K562 (cell line): Measurements from ENCODE around the gene NAXD. TPM values are rescaled to one million over a fixed set of nuclear protein-coding genes. Genes with fewer than 3 reads are reported as not detected.

ENCODE experiments used
- ATAC-seq: fragments of 200-7000 bp; cut with Tn5 transposase; 3 replicates; pipeline ENCODE4 v1.9.1; 2020; ENCODE audit warnings: moderate library complexity
- BruUV-seq: library from RNA; stranded (reverse); fragments of 400-500 nt; replicated peaks from 2 replicates; lab custom pipeline; 2021; lab: Mats Ljungman, UMichigan
- CTCF ChIA-PET: fragments of 300-600 bp; formaldehyde crosslinking; extraction: SDS; loops from one replicate; lab custom pipeline; 2021; ENCODE audit warnings: low intra/inter-chr PET ratio; lab: Yijun Ruan, JAX
- POLR2A ChIA-PET: fragments of 300-600, 350-650 bp; sonication (Branson Sonifier 250); formaldehyde crosslinking; extraction: SDS; loops from one replicate; lab custom pipeline; 2021; ENCODE audit warnings: antibody characterized with exemption, inconsistent platforms; lab: Yijun Ruan, JAX
- DNase-seq, 4 experiments: peaks; one replicate each; pipeline versions ENCODE4 v3.0.0 to v3.0.0-alpha.2; 2011 to 2018; ENCODE audit warnings: low spot score in 3 of 4, mixed read lengths in 3 of 4; ENCODE audit errors: extremely low read depth in 1 of 4
- FAIRE-seq: peaks from 2 replicates; lab custom pipeline; 2011; peaks lifted over from hg19 to GRCh38; lab: Jason Lieb, UNC
- H2AFZ ChIP-seq: 2 replicates; pipeline ENCODE4 v1.6.0; 2011; ENCODE audit warnings: low read depth, low read length, control low read depth, inconsistent platforms
- H3K27ac ChIP-seq: fragments of 200-600 bp; 3 replicates; pipeline ENCODE4 v1.8.0; 2011; ENCODE audit warnings: low read depth, mild to moderate bottlenecking, control low read depth, inconsistent platforms, low read length, moderate library complexity, mixed read lengths; ENCODE audit errors: extremely low read depth
- H3K27me3 ChIP-seq, 2 experiments: fragments of 300-600 bp in 1 of 2; 2 replicates in 1 of 2; 3 replicates in 1 of 2; pipeline versions ENCODE4 v1.6.0 to v1.8.0; 2011; ENCODE audit warnings: inconsistent platforms in 2 of 2, low read length in 2 of 2, mild to moderate bottlenecking in 1 of 2, mixed read lengths in 1 of 2, moderate library complexity in 1 of 2; ENCODE audit not compliant: control insufficient read depth in 2 of 2, insufficient read depth in 2 of 2
- H3K36me3 ChIP-seq: fragments of 300-600 bp; 3 replicates; pipeline ENCODE4 v1.8.0; 2011; ENCODE audit warnings: mild to moderate bottlenecking, low read length, inconsistent platforms; ENCODE audit not compliant: control insufficient read depth, insufficient read depth
- H3K4me1 ChIP-seq, 2 experiments: fragments of 200-600 bp in 1 of 2; replicated peaks in 1 of 2; 2 replicates in 1 of 2; 3 replicates in 1 of 2; pipeline versions ENCODE4 v1.5.1 to v1.8.0; 2011; ENCODE audit warnings: inconsistent platforms in 2 of 2, low read length in 2 of 2, mild to moderate bottlenecking in 1 of 2, mixed read lengths in 1 of 2, moderate library complexity in 1 of 2; ENCODE audit not compliant: control insufficient read depth in 2 of 2, insufficient read depth in 2 of 2
- H3K4me2 ChIP-seq: 2 replicates; pipeline ENCODE4 v1.6.1; 2011; ENCODE audit warnings: low read length, control low read depth, inconsistent platforms, mixed read lengths; ENCODE audit not compliant: insufficient read depth
- H3K4me3 ChIP-seq: fragments of 200-600 bp; sonication (generic), shearing (Covaris generic); 2 replicates; pipeline ENCODE4 v1.5.1; 2016; ENCODE audit warnings: control low read depth, inconsistent platforms
- H3K79me2 ChIP-seq: fragments of 200-600 bp; 3 replicates; pipeline ENCODE4 v1.8.0; 2011; ENCODE audit warnings: low read length, inconsistent platforms; ENCODE audit not compliant: control insufficient read depth, insufficient read depth
- H3K9ac ChIP-seq, 2 experiments: 2 replicates each; pipeline versions ENCODE4 v1.6.0 to v1.6.1; 2011; ENCODE audit warnings: low read depth in 2 of 2, low read length in 2 of 2, control low read depth in 1 of 2, inconsistent platforms in 1 of 2, mild to moderate bottlenecking in 1 of 2, mixed read lengths in 1 of 2; ENCODE audit not compliant: insufficient read depth in 1 of 2
- H3K9me1 ChIP-seq: one replicate; pipeline ENCODE4 v1.6.0; 2011; ENCODE audit warnings: inconsistent platforms, mild to moderate bottlenecking, low read length, moderate library complexity; ENCODE audit not compliant: control insufficient read depth, insufficient read depth
- H3K9me3 ChIP-seq: replicated peaks from 2 replicates; pipeline ENCODE4 v1.5.1; 2011; ENCODE audit warnings: low read depth, low read length, inconsistent platforms; ENCODE audit not compliant: control insufficient read depth, insufficient read depth
- H4K20me1 ChIP-seq: replicated peaks from 2 replicates; pipeline ENCODE4 v1.6.1; 2011; ENCODE audit warnings: low read length, inconsistent platforms, mixed read lengths; ENCODE audit not compliant: control insufficient read depth, insufficient read depth
- CBFB ChIP-seq: sonication (generic); formaldehyde crosslinking; IDR thresholded peaks from 2 replicates; pipeline ENCODE4 v1.4.0; 2020; ENCODE audit warnings: mild to moderate bottlenecking, missing genetic modification reagents
- MCM5 ChIP-seq: fragments of 450-650 bp; IDR thresholded peaks from 2 replicates; pipeline ENCODE4 v1.6.1; 2016; ENCODE audit warnings: low read depth
- NFRKB ChIP-seq: fragments of 450-650 bp; IDR thresholded peaks from 2 replicates; pipeline ENCODE4 v1.6.1; 2016; ENCODE audit warnings: low read depth
- POLR2A ChIP-seq: fragments of 450-650 bp; conservative IDR thresholded peaks from 2 replicates; pipeline ENCODE4 v1.6.1; 2016
- TEAD4 ChIP-seq, 2 experiments: sonication (generic) in 1 of 2; formaldehyde crosslinking in 1 of 2; IDR thresholded peaks; 2 replicates each; pipeline versions ENCODE4 v1.6.1 to v1.8.0; 2012 to 2022; ENCODE audit warnings: borderline replicate concordance in 1 of 2, inconsistent platforms in 1 of 2, low read length in 1 of 2, mild to moderate bottlenecking in 1 of 2, missing genetic modification reagents in 1 of 2
- ZNF140 ChIP-seq: fragments of 250-450 bp; sonication (Bioruptor Pico); IDR thresholded peaks from 2 replicates; pipeline ENCODE4 v1.8.0; 2021; ENCODE audit warnings: moderate library complexity, mild to moderate bottlenecking, inconsistent platforms
- WGBS: fragments of 100-300 bp; shearing (Covaris generic); methylation state at CpG from one replicate; pipeline ENCODE4 v1.1.6; 2016; ENCODE audit warnings: low coverage, mixed read lengths; ENCODE audit not compliant: insufficient coverage; ENCODE audit errors: missing lambda C conversion rate; 5-methylcytosine and 5-hydroxymethylcytosine counted together
- in situ Hi-C: fragments of 300-500 bp; cut with MboI; formaldehyde crosslinking; loops from 4 replicates; pipeline ENCODE4 v1.15.0; 2018; ENCODE audit warnings: inconsistent platforms, mixed read lengths
- intact Hi-C: fragments of 100-400 bp; cut with micrococcal nuclease; formaldehyde crosslinking; loops from 2 replicates; pipeline ENCODE4 v1.14.2; 2022
- polyA plus RNA-seq, 8 experiments: library from polyadenylated mRNA; depleted of rRNA in 4 of 8; stranded (reverse) in 5 of 8; unstranded in 3 of 8; fragments of >200 nt; fragmentation: Nextera tagmentation in 2 of 8; fragmentation: Illumina TruSeq in 1 of 8; extraction: Ambion mirVana in 2 of 8; extraction: Trizol in 1 of 8; gene quantifications; 2 replicates each; pipeline versions ENCODE4 v1.2.1 to v1.2.3, GENCODE V29; 2011 to 2014; ENCODE audit warnings: inconsistent platforms in 1 of 8, missing spikeins in 1 of 8
- total RNA-seq, 7 experiments: library from RNA; depleted of rRNA in 6 of 7; stranded (reverse); fragments of >200 nt in 6 of 7; fragmentation: Illumina TruSeq in 2 of 7; extraction: Trizol in 2 of 7; gene quantifications; 2 replicates each; pipeline versions ENCODE4 v1.2.1 to v1.2.3, GENCODE V29; 2011 to 2021; ENCODE audit warnings: low replicate concordance in 1 of 7
- TF ChIP-seq, protein P1 (sequence below): fragments of 450-650 bp; IDR thresholded peaks from 2 replicates; pipeline ENCODE4 v1.6.1; 2016; ENCODE audit warnings: low read depth, mild to moderate bottlenecking, moderate library complexity
- TF ChIP-seq, protein P2 (sequence below): fragments of 250-450 bp; sonication (Bioruptor Pico); IDR thresholded peaks from 2 replicates; pipeline ENCODE4 v1.4.0; 2020; ENCODE audit warnings: borderline replicate concordance

NAXD gene
- total and polyA plus RNA-seq, 9 of the 15 experiments (the other 6 are each of a cell fraction or from before 2014, with no cell fraction given): 0.59 to 20.6 (median 13.0) TPM

DNA sequence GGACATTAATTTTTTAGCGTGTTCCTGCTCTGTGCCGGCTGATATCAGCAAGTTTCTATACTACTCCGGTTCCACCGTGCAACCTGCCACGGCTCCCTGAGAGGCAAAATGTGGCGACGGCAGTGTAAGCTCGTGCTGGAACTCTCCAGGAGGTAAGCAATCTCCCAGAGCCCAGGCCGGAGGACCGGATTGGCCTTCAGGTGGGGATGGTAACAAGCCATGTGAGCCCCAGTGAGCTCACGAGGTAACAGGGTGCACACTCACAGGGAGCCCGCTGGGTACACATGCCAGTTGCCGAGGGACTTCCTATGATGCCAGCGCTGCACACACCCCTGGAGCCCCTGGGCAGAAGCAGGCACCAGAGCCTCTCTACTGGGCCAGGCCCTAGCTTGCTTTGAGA lies 38.5 kb downstream of the NAXD start:
- in situ Hi-C loops: no loop called here
- intact Hi-C loops: no loop called here
- no peaks in the 10 kb centered on the region for H3K27me3 ChIP-seq
- 98% methylated on average over 6 of the region's 14 CpGs for WGBS
- H3K27ac ChIP-seq: no peak overlapping the region
- ChIA-PET CTCF (no interaction called here), POLR2A (interaction anchor here (0.6 kb wide), 1 partner anchor 1414 kb away, joined by 3 read pairs; no protein-coding TSS in a partner anchor)
- H3K9me3 ChIP-seq: no peaks in the 10 kb centered on the region
- no peak overlapping the region for H3K9ac ChIP-seq
- no peak overlapping the region for H3K4me2 ChIP-seq
- no peaks in the 10 kb centered on the region for H4K20me1 ChIP-seq
- no peaks in the 10 kb centered on the region for H3K9me1 ChIP-seq
- no peak overlapping the region for H2AFZ ChIP-seq
- DNase-seq: no peak
- ATAC-seq: no peak
- no peak overlapping the region for H3K4me3 ChIP-seq
- H3K4me1 ChIP-seq: peaks cover 0 to 3% of the 10 kb centered on the region in 2 experiments; a peak in 2 of 5 replicates
- TF ChIP-seq, protein P1, sequence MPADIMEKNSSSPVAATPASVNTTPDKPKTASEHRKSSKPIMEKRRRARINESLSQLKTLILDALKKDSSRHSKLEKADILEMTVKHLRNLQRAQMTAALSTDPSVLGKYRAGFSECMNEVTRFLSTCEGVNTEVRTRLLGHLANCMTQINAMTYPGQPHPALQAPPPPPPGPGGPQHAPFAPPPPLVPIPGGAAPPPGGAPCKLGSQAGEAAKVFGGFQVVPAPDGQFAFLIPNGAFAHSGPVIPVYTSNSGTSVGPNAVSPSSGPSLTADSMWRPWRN: no peak
- no peaks in the 10 kb centered on the region for H3K79me2 ChIP-seq
- H3K36me3 ChIP-seq: peaks cover 32% of the 10 kb centered on the region; the same call in 1 of the 3 replicates
- BruUV-seq: no TSS peak
- FAIRE-seq: no peak

DNA sequence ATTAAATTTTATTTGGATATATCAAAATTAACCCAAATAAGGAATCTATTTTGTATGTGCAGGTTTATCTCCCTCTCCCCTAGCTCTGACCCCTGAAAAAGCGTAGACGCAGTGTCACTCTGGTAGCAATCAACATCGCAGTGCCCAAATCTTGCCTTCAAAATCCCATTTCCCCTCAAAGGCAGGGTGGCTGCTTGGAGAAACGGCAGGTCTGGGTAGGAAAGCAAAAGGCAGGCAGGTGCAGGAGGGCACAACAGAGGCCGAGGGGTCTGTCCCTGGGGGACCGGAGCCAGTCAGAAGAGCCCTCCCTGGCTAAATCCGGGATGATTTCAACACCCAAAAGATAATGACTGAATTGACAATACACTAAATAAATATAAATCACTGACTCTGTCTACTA lies 41.9 kb downstream of the NAXD start:
- no peak for FAIRE-seq
- no peaks in the 10 kb centered on the region for H3K27me3 ChIP-seq
- H2AFZ ChIP-seq: no peak overlapping the region
- no peaks in the 10 kb centered on the region for H3K79me2 ChIP-seq
- TF ChIP-seq ZNF140 (CRISPR knock-in tag): no peak
- no peak for TF ChIP-seq TEAD4 (IDR thresholded peaks at IDR 0.05; ENCODE audit: low read length)
- TF ChIP-seq TEAD4 (CRISPR knock-in tag; IDR thresholded peaks at IDR 0.05; ENCODE audit: borderline replicate concordance): no peak
- TF ChIP-seq, protein P2, sequence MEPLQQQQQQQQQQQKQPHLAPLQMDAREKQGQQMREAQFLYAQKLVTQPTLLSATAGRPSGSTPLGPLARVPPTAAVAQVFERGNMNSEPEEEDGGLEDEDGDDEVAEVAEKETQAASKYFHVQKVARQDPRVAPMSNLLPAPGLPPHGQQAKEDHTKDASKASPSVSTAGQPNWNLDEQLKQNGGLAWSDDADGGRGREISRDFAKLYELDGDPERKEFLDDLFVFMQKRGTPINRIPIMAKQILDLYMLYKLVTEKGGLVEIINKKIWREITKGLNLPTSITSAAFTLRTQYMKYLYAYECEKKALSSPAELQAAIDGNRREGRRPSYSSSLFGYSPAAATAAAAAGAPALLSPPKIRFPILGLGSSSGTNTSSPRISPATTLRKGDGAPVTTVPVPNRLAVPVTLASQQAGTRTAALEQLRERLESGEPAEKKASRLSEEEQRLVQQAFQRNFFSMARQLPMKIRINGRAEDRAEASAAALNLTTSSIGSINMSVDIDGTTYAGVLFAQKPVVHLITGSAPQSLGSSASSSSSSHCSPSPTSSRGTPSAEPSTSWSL (CRISPR knock-in tag): no peak
- TF ChIP-seq POLR2A: no peak
- no peak for TF ChIP-seq MCM5
- no peak for TF ChIP-seq NFRKB
- no peak for TF ChIP-seq CBFB (CRISPR knock-in tag)
- TF ChIP-seq, all 486 proteins: peak for 0
- ChIA-PET CTCF (no interaction called here), POLR2A (interaction anchor here (0.9 kb wide), 1 partner anchor 9 kb away, joined by 5 read pairs; no protein-coding TSS in a partner anchor)
- no peak for DNase-seq
- Histone ChIP-seq H3K4me3 (no peak overlapping the region), H4K20me1 (no peaks in the 10 kb centered on the region), H3K4me2 (no peak overlapping the region), H3K9me1 (no peaks in the 10 kb centered on the region), H3K36me3 (peaks cover 25% of the 10 kb centered on the region; the same call in 1 of the 3 replicates), H3K4me1 (no peaks in the 10 kb centered on the region), H3K9ac (no peak overlapping the region), H3K9me3 (no peaks in the 10 kb centered on the region), H3K27ac (no peak overlapping the region)
- in situ Hi-C loops: no loop called here
- no peak for ATAC-seq
- BruUV-seq: no TSS peak
- WGBS: 98% methylated on average over 6 of the region's 7 CpGs
- intact Hi-C loops: no loop called here
